ENCODE measurements around the gene PAH.

Gene PAH

DNA sequence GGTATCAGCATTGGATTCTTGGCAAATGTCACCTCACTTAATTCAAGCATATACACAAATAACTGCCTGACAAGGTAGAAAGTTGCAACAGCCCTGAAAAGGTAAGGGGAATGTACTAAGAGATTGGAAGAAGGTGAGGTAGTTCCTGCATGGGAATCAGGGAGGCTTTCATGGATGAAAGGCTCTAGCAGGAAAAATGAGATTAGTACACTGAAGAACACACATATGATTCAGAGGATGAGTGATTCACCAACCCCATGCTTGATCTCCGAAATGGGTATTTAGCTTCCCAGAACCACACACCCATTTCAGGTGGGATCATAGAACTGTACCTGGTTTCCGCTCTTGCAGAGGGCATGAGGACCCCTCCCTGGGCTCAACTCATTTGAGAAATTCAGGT, 65.8 kb downstream of the PAH start:
- H2AK5ac ChIP-seq (ENCODE audit: low read depth, low read length) = no peak overlapping the region

DNA sequence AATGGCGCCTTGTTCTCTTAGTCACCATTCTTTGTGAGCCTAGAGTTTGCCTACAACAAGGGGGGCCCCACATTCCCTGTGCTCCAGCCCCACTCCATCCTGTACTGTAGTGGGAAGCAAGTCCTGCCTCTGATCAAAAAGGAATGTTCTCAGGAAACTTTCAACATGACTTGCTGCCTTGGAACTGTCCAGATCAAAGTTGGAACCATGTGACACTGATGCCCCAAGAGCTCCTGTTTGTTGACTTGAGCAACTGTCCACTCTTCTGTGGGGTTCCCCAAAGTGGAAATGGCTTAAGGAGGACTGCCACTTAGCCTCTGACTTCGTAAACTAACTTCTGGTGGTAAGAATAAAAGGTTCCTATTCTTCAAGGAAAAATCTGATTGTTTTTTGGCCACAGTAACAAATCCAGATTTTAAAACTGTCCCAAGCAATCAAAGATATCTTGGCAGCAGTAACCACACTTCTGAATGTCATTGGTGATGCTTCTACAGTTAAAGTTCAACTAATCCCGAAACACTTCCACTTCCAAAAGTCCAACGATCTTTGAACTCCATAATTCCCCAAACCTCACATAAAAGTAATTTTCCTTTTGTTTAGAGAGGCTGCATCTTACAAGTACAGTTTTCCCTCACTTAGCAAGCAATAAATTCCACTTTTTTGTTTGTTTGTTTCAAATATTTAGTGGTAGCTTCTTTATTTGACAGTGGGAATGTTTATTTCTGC, 67.2 kb downstream of the PAH start:
- WGBS, 2 donors (ENCODE audit: extremely low coverage in 2 of 2, insufficient read length in 2 of 2, insufficient replicate concordance in 1 of 2) = no CpG with 5 or more reads among the region's 4 CpGs
- no peak overlapping the region for H2BK12ac ChIP-seq (ENCODE audit: low read length)

More for the DNA sequence above, 65.8 kb downstream of the PAH start:
- H2BK15ac ChIP-seq (ENCODE audit: low read length) = no peak overlapping the region
- no peak overlapping the region for H4K91ac ChIP-seq (ENCODE audit: low read depth, low read length, poor library complexity)
- no peak overlapping the region for H2BK12ac ChIP-seq (ENCODE audit: low read length)
- no peak overlapping the region for H3K27ac ChIP-seq (replicated peaks; ENCODE audit: low read length)
- no peaks in the 10 kb centered on the region for H3K79me1 ChIP-seq (ENCODE audit: low read depth, low read length)
- H3K27me3 ChIP-seq (ENCODE audit: control insufficient read depth in 3 of 3, insufficient read depth in 3 of 3, low read depth in 1 of 3, low read length in 3 of 3) = no peaks in the 10 kb centered on the region
- H3K4ac ChIP-seq (ENCODE audit: low read length) = no peak overlapping the region
- no peaks in the 10 kb centered on the region for H3K36me3 ChIP-seq (replicated peaks in 1 of 2; ENCODE audit: control insufficient read depth in 2 of 2, insufficient read depth in 2 of 2, low read length in 2 of 2)
- no peaks in the 10 kb centered on the region for H3K4me1 ChIP-seq (ENCODE audit: control insufficient read depth in 2 of 2, insufficient read depth in 1 of 2, low read depth in 1 of 2, low read length in 2 of 2)
- no peak overlapping the region for H3K18ac ChIP-seq (ENCODE audit: low read length)
- no peak overlapping the region for H2BK120ac ChIP-seq (ENCODE audit: low read depth, low read length)
- DNase-seq (ENCODE audit: low spot score) = no peak
- no peak overlapping the region for H3K14ac ChIP-seq (ENCODE audit: low read length)
- WGBS, 2 donors (ENCODE audit: extremely low coverage in 2 of 2, insufficient read length in 2 of 2, insufficient replicate concordance in 1 of 2) = no CpG with 5 or more reads among the region's 2 CpGs
- no peak overlapping the region for H3K9ac ChIP-seq (ENCODE audit: low read depth, low read length, poor library complexity)
- no peak overlapping the region for H3K4me3 ChIP-seq (ENCODE audit: low read length in 2 of 2)
- H2AFZ ChIP-seq (ENCODE audit: low read length) = no peak overlapping the region
- H3K23ac ChIP-seq (ENCODE audit: low read depth, low read length, poor library complexity) = no peak overlapping the region
- H4K8ac ChIP-seq (ENCODE audit: low read depth, low read length) = no peak overlapping the region
- H2BK5ac ChIP-seq (ENCODE audit: low read length) = no peak overlapping the region
- no peaks in the 10 kb centered on the region for H3K9me3 ChIP-seq (replicated peaks in 1 of 2; ENCODE audit: control insufficient read depth in 2 of 2, insufficient read depth in 1 of 2, low read depth in 1 of 2, low read length in 2 of 2)
- H3K4me2 ChIP-seq (ENCODE audit: insufficient read depth, low read length, poor library complexity, severe bottlenecking) = no peak overlapping the region

DNA sequence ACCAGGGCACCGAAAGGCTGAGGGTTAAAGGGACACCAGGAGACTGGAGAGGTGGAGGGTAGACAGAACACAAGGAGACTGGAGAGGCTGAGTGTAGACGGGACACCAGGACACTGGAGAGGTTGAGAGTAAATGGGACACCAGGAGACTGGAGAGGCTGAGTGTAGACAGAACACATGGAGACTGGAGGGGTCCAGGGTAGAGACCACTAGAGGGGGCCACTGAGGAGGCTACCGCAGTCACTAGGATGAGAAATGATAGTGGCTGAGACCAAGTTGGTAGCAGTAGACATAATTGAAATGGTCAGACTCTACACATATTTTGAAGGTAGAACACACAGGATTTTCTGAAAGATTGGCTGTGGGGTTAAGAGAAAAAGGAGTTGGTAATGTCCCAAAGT, 68.2 kb downstream of the PAH start:
- no peaks in the 10 kb centered on the region for H3K27me3 ChIP-seq (ENCODE audit: control insufficient read depth in 3 of 3, insufficient read depth in 3 of 3, low read depth in 1 of 3, low read length in 3 of 3)
- H3K18ac ChIP-seq (ENCODE audit: low read length) = no peak overlapping the region
- H3K36me3 ChIP-seq (replicated peaks in 1 of 2; ENCODE audit: control insufficient read depth in 2 of 2, insufficient read depth in 2 of 2, low read length in 2 of 2) = no peaks in the 10 kb centered on the region
- H2AK5ac ChIP-seq (ENCODE audit: low read depth, low read length) = no peak overlapping the region
- H4K8ac ChIP-seq (ENCODE audit: low read depth, low read length) = no peak overlapping the region
- no peak overlapping the region for H3K9ac ChIP-seq (ENCODE audit: low read depth, low read length, poor library complexity)
- H3K14ac ChIP-seq (ENCODE audit: low read length) = no peak overlapping the region
- no peaks in the 10 kb centered on the region for H3K79me1 ChIP-seq (ENCODE audit: low read depth, low read length)
- no peak overlapping the region for H2BK120ac ChIP-seq (ENCODE audit: low read depth, low read length)
- no peak overlapping the region for H3K4ac ChIP-seq (ENCODE audit: low read length)
- no peak overlapping the region for H2BK15ac ChIP-seq (ENCODE audit: low read length)
- no peaks in the 10 kb centered on the region for H3K4me1 ChIP-seq (ENCODE audit: control insufficient read depth in 2 of 2, insufficient read depth in 1 of 2, low read depth in 1 of 2, low read length in 2 of 2)
- H2BK12ac ChIP-seq (ENCODE audit: low read length) = no peak overlapping the region
- no peak overlapping the region for H3K27ac ChIP-seq (replicated peaks; ENCODE audit: low read length)
- DNase-seq (ENCODE audit: low spot score) = no peak
- no peak overlapping the region for H3K4me3 ChIP-seq (ENCODE audit: low read length in 2 of 2)
- no peaks in the 10 kb centered on the region for H3K9me3 ChIP-seq (replicated peaks in 1 of 2; ENCODE audit: control insufficient read depth in 2 of 2, insufficient read depth in 1 of 2, low read depth in 1 of 2, low read length in 2 of 2)
- H3K4me2 ChIP-seq (ENCODE audit: insufficient read depth, low read length, poor library complexity, severe bottlenecking) = no peak overlapping the region
- no CpG with 5 or more reads among the region's 3 CpGs for WGBS, 2 donors (ENCODE audit: extremely low coverage in 2 of 2, insufficient read length in 2 of 2, insufficient replicate concordance in 1 of 2)
- H3K23ac ChIP-seq (ENCODE audit: low read depth, low read length, poor library complexity) = no peak overlapping the region
- H2BK5ac ChIP-seq (ENCODE audit: low read length) = no peak overlapping the region
- H2AFZ ChIP-seq (ENCODE audit: low read length) = no peak overlapping the region
- no peak overlapping the region for H4K91ac ChIP-seq (ENCODE audit: low read depth, low read length, poor library complexity)

More for the DNA sequence above, 67.2 kb downstream of the PAH start:
- no peaks in the 10 kb centered on the region for H3K27me3 ChIP-seq (ENCODE audit: control insufficient read depth in 3 of 3, insufficient read depth in 3 of 3, low read depth in 1 of 3, low read length in 3 of 3)
- H3K14ac ChIP-seq (ENCODE audit: low read length) = no peak overlapping the region
- no peak overlapping the region for H3K9ac ChIP-seq (ENCODE audit: low read depth, low read length, poor library complexity)
- no peak overlapping the region for H2BK5ac ChIP-seq (ENCODE audit: low read length)
- H3K79me1 ChIP-seq (ENCODE audit: low read depth, low read length) = no peaks in the 10 kb centered on the region
- no peak overlapping the region for H4K91ac ChIP-seq (ENCODE audit: low read depth, low read length, poor library complexity)
- no peak overlapping the region for H3K27ac ChIP-seq (replicated peaks; ENCODE audit: low read length)
- no peak overlapping the region for H3K4me3 ChIP-seq (ENCODE audit: low read length in 2 of 2)
- no peak for DNase-seq (ENCODE audit: low spot score)
- no peaks in the 10 kb centered on the region for H3K9me3 ChIP-seq (replicated peaks in 1 of 2; ENCODE audit: control insufficient read depth in 2 of 2, insufficient read depth in 1 of 2, low read depth in 1 of 2, low read length in 2 of 2)
- no peak overlapping the region for H3K18ac ChIP-seq (ENCODE audit: low read length)
- H3K4me2 ChIP-seq (ENCODE audit: insufficient read depth, low read length, poor library complexity, severe bottlenecking) = no peak overlapping the region
- no peak overlapping the region for H2BK15ac ChIP-seq (ENCODE audit: low read length)
- H2AFZ ChIP-seq (ENCODE audit: low read length) = no peak overlapping the region
- no peaks in the 10 kb centered on the region for H3K4me1 ChIP-seq (ENCODE audit: control insufficient read depth in 2 of 2, insufficient read depth in 1 of 2, low read depth in 1 of 2, low read length in 2 of 2)
- H2AK5ac ChIP-seq (ENCODE audit: low read depth, low read length) = no peak overlapping the region
- H3K4ac ChIP-seq (ENCODE audit: low read length) = no peak overlapping the region
- no peaks in the 10 kb centered on the region for H3K36me3 ChIP-seq (replicated peaks in 1 of 2; ENCODE audit: control insufficient read depth in 2 of 2, insufficient read depth in 2 of 2, low read length in 2 of 2)
- no peak overlapping the region for H2BK120ac ChIP-seq (ENCODE audit: low read depth, low read length)
- no peak overlapping the region for H4K8ac ChIP-seq (ENCODE audit: low read depth, low read length)
- no peak overlapping the region for H3K23ac ChIP-seq (ENCODE audit: low read depth, low read length, poor library complexity)

DNA sequence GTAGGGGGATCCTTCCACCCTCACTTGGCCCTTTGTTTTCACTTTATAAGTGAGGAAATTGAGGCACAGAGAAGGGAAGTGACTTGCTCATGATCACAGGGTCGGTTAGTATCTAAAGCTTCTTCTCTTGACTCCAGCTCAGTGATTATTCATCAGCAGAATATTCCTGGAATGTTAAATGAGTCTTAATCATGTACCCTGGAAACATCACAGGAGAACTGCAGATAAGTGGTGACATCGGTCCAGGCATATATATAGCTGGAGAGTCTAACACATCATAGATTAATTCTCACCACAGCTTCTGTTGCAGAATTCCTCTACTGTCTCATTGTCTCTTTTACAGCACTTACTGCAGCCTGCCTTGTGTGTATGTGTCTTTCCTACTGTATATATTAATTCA, 69.9 kb downstream of the PAH start:
- Histone ChIP-seq H3K27ac (replicated peaks; ENCODE audit: low read length) (no peak overlapping the region), H2BK12ac (ENCODE audit: low read length) (no peak overlapping the region), H2BK5ac (ENCODE audit: low read length) (no peak overlapping the region), H3K4ac (ENCODE audit: low read length) (no peak overlapping the region), H3K23ac (ENCODE audit: low read depth, low read length, poor library complexity) (no peak overlapping the region), H3K4me1 (ENCODE audit: control insufficient read depth in 2 of 2, insufficient read depth in 1 of 2, low read depth in 1 of 2, low read length in 2 of 2) (no peaks in the 10 kb centered on the region), H3K14ac (ENCODE audit: low read length) (no peak overlapping the region), H3K79me1 (ENCODE audit: low read depth, low read length) (no peaks in the 10 kb centered on the region), H2AK5ac (ENCODE audit: low read depth, low read length) (no peak overlapping the region), H3K9me3 (replicated peaks in 1 of 2; ENCODE audit: control insufficient read depth in 2 of 2, insufficient read depth in 1 of 2, low read depth in 1 of 2, low read length in 2 of 2) (no peaks in the 10 kb centered on the region), H3K9ac (ENCODE audit: low read depth, low read length, poor library complexity) (no peak overlapping the region), H3K27me3 (ENCODE audit: control insufficient read depth in 3 of 3, insufficient read depth in 3 of 3, low read depth in 1 of 3, low read length in 3 of 3) (no peaks in the 10 kb centered on the region), H2AFZ (ENCODE audit: low read length) (no peak overlapping the region), H2BK120ac (ENCODE audit: low read depth, low read length) (no peak overlapping the region), H4K8ac (ENCODE audit: low read depth, low read length) (no peak overlapping the region), H3K4me3 (ENCODE audit: low read length in 2 of 2) (no peak overlapping the region), H3K4me2 (ENCODE audit: insufficient read depth, low read length, poor library complexity, severe bottlenecking) (no peak overlapping the region), H3K18ac (ENCODE audit: low read length) (no peak overlapping the region), H2BK15ac (ENCODE audit: low read length) (no peak overlapping the region), H4K91ac (ENCODE audit: low read depth, low read length, poor library complexity) (no peak overlapping the region), H3K36me3 (replicated peaks in 1 of 2; ENCODE audit: control insufficient read depth in 2 of 2, insufficient read depth in 2 of 2, low read length in 2 of 2) (no peaks in the 10 kb centered on the region)
- DNase-seq (ENCODE audit: low spot score) = no peak
- no CpG with 5 or more reads among the region's 2 CpGs for WGBS, 2 donors (ENCODE audit: extremely low coverage in 2 of 2, insufficient read length in 2 of 2, insufficient replicate concordance in 1 of 2)

Data from neuronal stem cell (in vitro differentiated cells).